Measurements from ENCODE around the gene DNASE1L1.

Gene DNASE1L1

GRCh38 chrX:154380787-154381186 lies 28.3 kb downstream of the DNASE1L1 start:
- no peak for DNase-seq

GRCh38 chrX:154380153-154380552 lies 28.9 kb downstream of the DNASE1L1 start:
- no peak for DNase-seq

- DNase-seq: no peak
Measured at GRCh38 chrX:154379569-154379951, 29.5 kb downstream of the DNASE1L1 start.

- DNase-seq: peak; percentile 96
Measured at GRCh38 chrX:154378799-154379568, 30.1 kb downstream of the DNASE1L1 start, which contains the start of gene EMD. EMD (plus strand) TSS chrX:154379295; CDS start chrX:154379485, 190 bp downstream.

GRCh38 chrX:154378059-154378798 lies 30.8 kb downstream of the DNASE1L1 start:
- DNase-seq: peak; percentile 35

GRCh38 chrX:154376774-154377173 lies 32.3 kb downstream of the DNASE1L1 start:
- DNase-seq: no peak

GRCh38 chrX:154375156-154375504 lies 33.9 kb downstream of the DNASE1L1 start:
- DNase-seq: no peak

GRCh38 chrX:154374313-154375155 lies 34.5 kb downstream of the DNASE1L1 start, which contains the start of gene FLNA:
FLNA (minus strand) TSS chrX:154374634; CDS start chrX:154371245, 3,389 bp downstream.
- DNase-seq: no peak

GRCh38 chrX:154373340-154374306 lies 35.4 kb downstream of the DNASE1L1 start:
- no peak for DNase-seq

GRCh38 chrX:154372612-154373022 lies 36.4 kb downstream of the DNASE1L1 start:
- DNase-seq: no peak

- no peak for DNase-seq
Measured at GRCh38 chrX:154371789-154372300, 37.2 kb downstream of the DNASE1L1 start.

GRCh38 chrX:154371017-154371788 lies 37.9 kb downstream of the DNASE1L1 start:
- DNase-seq: peak; percentile 69

- no peak for DNase-seq
Measured at GRCh38 chrX:154370300-154371016, 38.6 kb downstream of the DNASE1L1 start.

- peak; percentile 52 for DNase-seq
Measured at GRCh38 chrX:154369449-154370299, 39.4 kb downstream of the DNASE1L1 start.

- DNase-seq: peak; percentile 85
Measured at GRCh38 chrX:154368630-154369448, 40.2 kb downstream of the DNASE1L1 start.

GRCh38 chrX:154367474-154368308 lies 41.4 kb downstream of the DNASE1L1 start:
- no peak for DNase-seq

GRCh38 chrX:154366666-154367055 lies 42.4 kb downstream of the DNASE1L1 start:
- no peak for DNase-seq

Data from GF-D8 (cell line).